A549 (cell line): ENCODE results near the gene TNFRSF11A. TPM values are rescaled to one million over a fixed set of nuclear protein-coding genes. Genes with fewer than 3 reads are reported as not detected.

Source experiments
- ATAC-seq, 2 experiments: fragments of 200-7000 bp in 1 of 2; fragments of >200 bp in 1 of 2; cut with Nextera tagmentation in 1 of 2; cut with Tn5 transposase in 1 of 2; 3 replicates each; pipeline versions ENCODE4 v1.8.0 to v1.9.1; 2018 to 2020; ENCODE audit warnings: mild to moderate bottlenecking in 1 of 2, moderate library complexity in 1 of 2
- CTCF ChIA-PET: fragments of 300-600 bp; sonication (Branson Sonifier 250); formaldehyde crosslinking; extraction: SDS; loops from one replicate; lab custom pipeline; 2021; ENCODE audit warnings: antibody characterized with exemption, inconsistent platforms; lab: Yijun Ruan, JAX
- POLR2A ChIA-PET: fragments of 350-600 bp; formaldehyde crosslinking; extraction: SDS; loops from one replicate; lab custom pipeline; 2021; ENCODE audit warnings: antibody characterized with exemption, inconsistent platforms; lab: Yijun Ruan, JAX
- DNase-seq, 2 experiments: peaks; one replicate each; pipeline versions ENCODE4 v3.0.0 to v3.0.0-alpha.2; 2011 to 2016; ENCODE audit warnings: low read depth in 1 of 2, low spot score in 1 of 2
- FAIRE-seq: peaks from 2 replicates; lab custom pipeline; 2011; peaks lifted over from hg19 to GRCh38; lab: Jason Lieb, UNC
- H3K27ac ChIP-seq, 2 experiments: fragments of >200 bp; sonication (Bioruptor Twin); formaldehyde crosslinking; 3 replicates each; pipeline ENCODE4 v1.5.1; 2016 to 2017
- H3K4me1 ChIP-seq: fragments of >200 bp; sonication (Bioruptor Twin); formaldehyde crosslinking; 3 replicates; pipeline ENCODE4 v1.6.1; 2016
- H3K4me2 ChIP-seq: fragments of >200 bp; sonication (Bioruptor Twin); formaldehyde crosslinking; 3 replicates; pipeline ENCODE4 v1.6.1; 2016
- H3K4me3 ChIP-seq: fragments of >200 bp; sonication (Bioruptor Twin); formaldehyde crosslinking; 3 replicates; pipeline ENCODE4 v1.5.1; 2016
- H3K9me3 ChIP-seq: fragments of >200 bp; sonication (Bioruptor Twin); formaldehyde crosslinking; 3 replicates; pipeline ENCODE4 v1.6.1; 2016
- CHD4 ChIP-seq: fragments of 200-600 bp; sonication (generic); IDR thresholded peaks from 2 replicates; pipeline ENCODE4 v1.6.1; 2016; ENCODE audit warnings: antibody characterized with exemption, mild to moderate bottlenecking, borderline replicate concordance
- E2F6 ChIP-seq: IDR thresholded peaks from 2 replicates; pipeline ENCODE4 v1.6.1; 2012; ENCODE audit warnings: low read depth, borderline replicate concordance
- ELK1 ChIP-seq: fragments of 150-350 bp; IDR thresholded peaks from 2 replicates; pipeline ENCODE4 v1.6.1; 2014; ENCODE audit warnings: low read depth, mild to moderate bottlenecking, low read length
- EP300 ChIP-seq, 2 experiments: fragments of >200 bp; sonication (Bioruptor Twin); formaldehyde crosslinking; IDR thresholded peaks; 2 replicates in 1 of 2; 3 replicates in 1 of 2; pipeline ENCODE4 v1.6.1; 2016 to 2017
- FOSL2 ChIP-seq, 2 experiments: fragments of 450-650 bp in 1 of 2; fragments of >200 bp in 1 of 2; sonication (Bioruptor Twin) in 1 of 2; formaldehyde crosslinking; IDR thresholded peaks; 2 replicates each; pipeline versions ENCODE4 v1.5.0 to v1.6.1; 2016 to 2020; ENCODE audit warnings: mild to moderate bottlenecking in 1 of 2, moderate library complexity in 1 of 2
- HDAC2 ChIP-seq: fragments of 200-600 bp; sonication (generic); IDR thresholded peaks from 2 replicates; pipeline ENCODE4 v1.6.1; 2016
- HEYL ChIP-seq: fragments of 250-450 bp; sonication (Bioruptor Pico); IDR thresholded peaks from 2 replicates; pipeline ENCODE4 v1.8.0; 2021; ENCODE audit warnings: mild to moderate bottlenecking, moderate library complexity
- HMGXB4 ChIP-seq: fragments of 250-450 bp; sonication (Bioruptor Pico); IDR thresholded peaks from 2 replicates; pipeline ENCODE4 v1.5.0; 2021; ENCODE audit warnings: mild to moderate bottlenecking, moderate library complexity, borderline replicate concordance
- JUNB ChIP-seq: fragments of >200 bp; sonication (Bioruptor Twin); formaldehyde crosslinking; IDR thresholded peaks from 2 replicates; pipeline ENCODE4 v1.6.1; 2016
- MYC ChIP-seq: IDR thresholded peaks from 2 replicates; pipeline ENCODE4 v1.6.1; 2012; ENCODE audit warnings: mild to moderate bottlenecking, inconsistent platforms, low read length, improper control_type of control experiment, borderline replicate concordance
- RAD21 ChIP-seq, 2 experiments: fragments of >200 bp in 1 of 2; sonication (Bioruptor Twin) in 1 of 2; formaldehyde crosslinking in 1 of 2; IDR thresholded peaks in 1 of 2; conservative IDR thresholded peaks in 1 of 2; 2 replicates in 1 of 2; 3 replicates in 1 of 2; pipeline ENCODE4 v1.6.1; 2012 to 2018; ENCODE audit warnings: inconsistent platforms in 1 of 2
- REST ChIP-seq: fragments of 200-600 bp; sonication (generic); IDR thresholded peaks from 2 replicates; pipeline ENCODE4 v1.6.1; 2016; ENCODE audit warnings: antibody characterized with exemption, mild to moderate bottlenecking, moderate library complexity
- USF2 ChIP-seq: fragments of 450-650 bp; IDR thresholded peaks from 2 replicates; pipeline ENCODE4 v1.6.1; 2014; ENCODE audit warnings: antibody characterized with exemption
- ZSCAN20 ChIP-seq: fragments of 250-450 bp; sonication (Bioruptor Pico); IDR thresholded peaks from 2 replicates; pipeline ENCODE4 v1.8.0; 2022; ENCODE audit warnings: mild to moderate bottlenecking, moderate library complexity
- WGBS: methylation state at CpG from one replicate; pipeline ENCODE4 v1.1.6; 2017; ENCODE audit errors: missing lambda C conversion rate; 5-methylcytosine and 5-hydroxymethylcytosine counted together
- polyA plus RNA-seq, 4 experiments: library from polyadenylated mRNA; depleted of rRNA in 3 of 4; stranded (reverse); fragments of >200 nt; fragmentation: RNase III in 1 of 4; extraction: RNeasy Plus Mini Kit Qiagen cat#74134 plus additional on column Dnase treatment in 1 of 4; gene quantifications; 2 replicates in 3 of 4; 3 replicates in 1 of 4; pipeline ENCODE4 v1.2.3, GENCODE V29; 2011 to 2017

The TNFRSF11A gene
- polyA plus RNA-seq, 2 of the 4 experiments (the other 2 are of a cell fraction), result 1.9 to 4.0 TPM

- peak; percentile 89 to 92 for ATAC-seq
- POLR2A ChIA-PET, result interaction anchor here (0.7 kb wide), 1 partner anchor 46 kb away, joined by 3 read pairs; no protein-coding TSS in a partner anchor
- TF ChIP-seq FOSL2 (IDR thresholded peaks at IDR 0.05) (0 out of 2 replicates have a peak, but pooled peaks have one; percentile 32), FOSL2 (CRISPR knock-in tag; IDR thresholded peaks at IDR 0.05) (peak; percentile 70), HEYL (CRISPR knock-in tag) (no peak), JUNB (peak; percentile 12; the same call in 1 of the 2 replicates)
- Histone ChIP-seq H3K4me1 (peaks cover 31% of the 10 kb centered on the region), H3K4me2 (peak overlapping the region; percentile 81), H3K27ac (peak overlapping the region; percentile 38 to 70; a peak in 3 of 6 replicates), H3K9me3 (no peaks in the 10 kb centered on the region), H3K4me3 (no peak overlapping the region)
- CTCF ChIA-PET, result interaction anchor here (1.0 to 1.3 kb wide), 3 partner anchors 14 to 245 kb away, joined by 3 read pairs; no protein-coding TSS in a partner anchor
- DNase-seq, result peak; percentile 37 to 58
- WGBS, result 30% methylated on average over 15 of the region's 15 CpGs
- FAIRE-seq, result no peak
These were observed 14.2 kb downstream of the TNFRSF11A start for GRCh38 chr18:62339106-62339988.

- WGBS, result 88% methylated on average over 9 of the region's 9 CpGs
- no peak for FAIRE-seq
These were observed 15.9 kb downstream of the TNFRSF11A start for GRCh38 chr18:62340996-62341395.

More at GRCh38 chr18:62340996-62341395, 15.9 kb downstream of the TNFRSF11A start:
- Histone ChIP-seq H3K4me1 (peaks cover 28% of the 10 kb centered on the region), H3K4me2 (no peak overlapping the region), H3K27ac (no peak overlapping the region), H3K4me3 (no peak overlapping the region), H3K9me3 (no peaks in the 10 kb centered on the region)
- DNase-seq, result no peak
- POLR2A ChIA-PET, result no interaction called here
- no peak for ATAC-seq
- CTCF ChIA-PET, result interaction anchor here (1.2 to 1.7 kb wide), 3 partner anchors 19 to 85 kb away, joined by 3 to 5 read pairs (median 3); no protein-coding TSS in a partner anchor
- TF ChIP-seq REST (no peak), RAD21 (conservative IDR thresholded peaks at IDR 0.05 in 1 of 2, IDR thresholded peaks at IDR 0.05 in 1 of 2) (no peak), CHD4 (no peak), E2F6 (no peak), HDAC2 (no peak), HMGXB4 (CRISPR knock-in tag) (no peak), ZSCAN20 (CRISPR knock-in tag) (no peak), USF2 (no peak), EP300 (IDR thresholded peaks at IDR 0.05) (no peak), MYC (no peak), ELK1 (no peak)
